ENCODE measurements around the gene ZYG11A. TPM values are rescaled to one million over a fixed set of nuclear protein-coding genes. Genes with fewer than 3 reads are reported as not detected.

The ZYG11A gene
- polyA plus RNA-seq, 2 of the 4 experiments (the other 2 are of a cell fraction): 2.6 to 4.8 TPM

DNA sequence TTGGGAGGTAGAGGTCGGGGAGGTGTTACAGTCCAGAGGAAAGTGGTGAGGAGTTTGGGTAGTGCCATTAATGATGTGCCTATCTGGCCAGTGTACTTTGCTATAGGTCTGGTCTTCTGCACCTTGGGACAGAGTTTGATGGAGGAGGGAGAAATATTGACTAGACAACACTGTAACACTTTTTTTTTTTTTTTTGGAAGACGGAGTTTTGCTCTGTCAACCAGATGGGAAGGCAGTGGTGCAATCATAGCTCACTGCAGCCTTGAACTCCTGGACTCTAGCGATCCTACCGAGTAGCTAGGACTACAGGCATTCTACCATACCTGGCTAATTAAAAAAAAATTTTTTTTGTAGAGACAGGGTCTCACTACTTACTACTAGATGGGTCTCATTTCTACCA lies 86.5 kb downstream of the ZYG11A start:
- FAIRE-seq: no peak
- Histone ChIP-seq H3K27ac (no peak overlapping the region), H3K4me3 (no peak overlapping the region), H3K4me2 (no peak overlapping the region), H3K9me3 (no peaks in the 10 kb centered on the region), H3K4me1 (peaks cover 6% of the 10 kb centered on the region; the same call in 1 of the 3 replicates)
- no peak for ATAC-seq
- TF ChIP-seq HOXB5 (CRISPR knock-in tag; IDR thresholded peaks at IDR 0.05) (no peak), CBX8 (IDR thresholded peaks at IDR 0.05) (no peak), ESRRA (IDR thresholded peaks at IDR 0.05; ENCODE audit: borderline replicate concordance, low read length) (no peak), TFCP2L1 (CRISPR knock-in tag; IDR thresholded peaks at IDR 0.05) (no peak), RARB (CRISPR knock-in tag; IDR thresholded peaks at IDR 0.05) (no peak), ZNF302 (CRISPR knock-in tag; IDR thresholded peaks at IDR 0.05) (no peak), KDM1A (IDR thresholded peaks at IDR 0.05; ENCODE audit: low read depth) (no peak), EHMT2 (IDR thresholded peaks at IDR 0.05; ENCODE audit: low read depth) (no peak), RFX5 (IDR thresholded peaks at IDR 0.05) (no peak), RCOR1 (IDR thresholded peaks at IDR 0.05; ENCODE audit: low read depth, low read length) (no peak), TP53 (CRISPR knock-in tag; IDR thresholded peaks at IDR 0.05) (no peak), HEYL (CRISPR knock-in tag; IDR thresholded peaks at IDR 0.05) (no peak), GATA3 (IDR thresholded peaks at IDR 0.05; ENCODE audit: borderline replicate concordance) (no peak), RAD21 (conservative IDR thresholded peaks at IDR 0.05 in 1 of 2, IDR thresholded peaks at IDR 0.05 in 1 of 2) (no peak), ZFP36 (IDR thresholded peaks at IDR 0.05; ENCODE audit: borderline replicate concordance, partially characterized antibody) (no peak), SMC3 (IDR thresholded peaks at IDR 0.05) (no peak), HOXA7 (CRISPR knock-in tag; IDR thresholded peaks at IDR 0.05) (no peak)
- TF ChIP-seq, protein P1, sequence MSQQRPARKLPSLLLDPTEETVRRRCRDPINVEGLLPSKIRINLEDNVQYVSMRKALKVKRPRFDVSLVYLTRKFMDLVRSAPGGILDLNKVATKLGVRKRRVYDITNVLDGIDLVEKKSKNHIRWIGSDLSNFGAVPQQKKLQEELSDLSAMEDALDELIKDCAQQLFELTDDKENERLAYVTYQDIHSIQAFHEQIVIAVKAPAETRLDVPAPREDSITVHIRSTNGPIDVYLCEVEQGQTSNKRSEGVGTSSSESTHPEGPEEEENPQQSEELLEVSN (IDR thresholded peaks at IDR 0.05; ENCODE audit: borderline replicate concordance, low read depth): no peak
- TF ChIP-seq, protein P2, sequence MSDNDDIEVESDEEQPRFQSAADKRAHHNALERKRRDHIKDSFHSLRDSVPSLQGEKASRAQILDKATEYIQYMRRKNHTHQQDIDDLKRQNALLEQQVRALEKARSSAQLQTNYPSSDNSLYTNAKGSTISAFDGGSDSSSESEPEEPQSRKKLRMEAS (IDR thresholded peaks at IDR 0.05): no peak
- WGBS (ENCODE audit: missing lambda C conversion rate): 92% methylated on average over 4 of the region's 4 CpGs
- DNase-seq (ENCODE audit: low read depth in 1 of 2, low spot score in 1 of 2): no peak
- ChIA-PET POLR2A (no interaction called here), CTCF (no interaction called here)

DNA sequence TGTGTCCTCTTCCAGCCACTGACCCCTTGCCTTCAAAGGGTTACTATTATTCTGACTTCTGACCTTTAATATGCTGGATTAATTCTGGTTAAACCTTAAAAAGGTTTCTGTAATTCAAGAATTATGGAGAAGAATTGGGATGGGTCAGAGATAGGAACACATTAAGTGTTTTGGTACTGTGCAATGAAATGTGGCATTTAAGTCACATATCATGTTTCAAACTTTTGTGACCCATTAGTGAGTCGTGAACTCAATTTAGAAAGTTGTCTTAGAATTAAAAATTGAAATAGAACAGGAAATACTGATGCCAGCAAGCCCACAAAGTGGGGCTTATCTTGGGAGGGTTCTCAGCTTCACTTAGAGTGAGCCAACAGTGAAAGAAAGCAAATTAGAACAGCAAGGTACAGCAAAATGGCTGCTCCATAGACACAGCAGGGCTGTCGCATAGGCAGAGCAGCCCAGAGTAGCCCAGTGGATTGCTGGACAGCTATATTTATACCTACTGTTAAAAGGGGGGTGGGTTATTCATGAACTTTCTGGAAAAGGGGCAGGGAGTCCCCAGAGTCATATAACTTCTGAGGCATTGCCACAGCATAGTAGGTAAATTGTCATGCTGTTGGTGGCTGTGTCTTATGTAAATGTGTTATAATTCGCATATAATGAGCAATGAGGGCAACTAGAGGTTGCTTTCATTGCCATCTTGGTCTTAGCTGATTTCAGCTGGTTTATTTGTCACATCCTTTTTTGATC lies 95.0 kb downstream of the ZYG11A start:
- CTCF ChIA-PET: interaction anchor here (1.0 kb wide), 1 partner anchor 10 kb away, joined by 4 read pairs; the partner anchor contains the start of gene SCP2
- TF ChIP-seq EP300 (IDR thresholded peaks at IDR 0.05): no peak
- TF ChIP-seq RNF2 (IDR thresholded peaks at IDR 0.05; ENCODE audit: borderline replicate concordance, low read depth): no peak
- no peak for TF ChIP-seq HEYL (CRISPR knock-in tag; IDR thresholded peaks at IDR 0.05)
- TF ChIP-seq PHF8 (IDR thresholded peaks at IDR 0.05; ENCODE audit: borderline replicate concordance, low read depth): no peak
- TF ChIP-seq EHMT2 (IDR thresholded peaks at IDR 0.05; ENCODE audit: low read depth): no peak
- TF ChIP-seq, protein P3, sequence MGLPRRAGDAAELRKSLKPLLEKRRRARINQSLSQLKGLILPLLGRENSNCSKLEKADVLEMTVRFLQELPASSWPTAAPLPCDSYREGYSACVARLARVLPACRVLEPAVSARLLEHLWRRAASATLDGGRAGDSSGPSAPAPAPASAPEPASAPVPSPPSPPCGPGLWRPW (IDR thresholded peaks at IDR 0.05): no peak
- DNase-seq (ENCODE audit: low read depth in 1 of 2, low spot score in 1 of 2) (no peak), ATAC-seq (no peak), FAIRE-seq (no peak)
- POLR2A ChIA-PET: no interaction called here
- H3K27ac ChIP-seq: no peak overlapping the region
- no peaks in the 10 kb centered on the region for H3K9me3 ChIP-seq
- H3K4me2 ChIP-seq: no peak overlapping the region
- WGBS (ENCODE audit: missing lambda C conversion rate): 89% methylated on average over 3 of the region's 3 CpGs
- H3K4me3 ChIP-seq: no peak overlapping the region
- H3K4me1 ChIP-seq: no peaks in the 10 kb centered on the region

DNA sequence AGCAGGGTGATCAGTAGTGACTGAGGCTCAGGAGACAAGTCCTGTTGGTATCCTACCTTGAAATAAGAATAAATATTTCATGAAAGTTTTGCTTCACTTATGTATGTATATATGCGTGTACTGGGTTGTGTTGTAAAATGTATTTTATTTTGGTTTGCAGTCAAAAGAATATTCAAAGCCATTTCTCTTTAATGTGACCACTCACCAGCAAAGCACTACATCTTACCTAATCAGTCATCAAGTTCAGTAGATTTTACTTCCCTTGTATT lies 95.6 kb downstream of the ZYG11A start:
- no peak for ATAC-seq
- no peak overlapping the region for H3K27ac ChIP-seq
- no peaks in the 10 kb centered on the region for H3K4me1 ChIP-seq
- no peak overlapping the region for H3K4me2 ChIP-seq
- no peak overlapping the region for H3K4me3 ChIP-seq
- TF ChIP-seq, protein P4, sequence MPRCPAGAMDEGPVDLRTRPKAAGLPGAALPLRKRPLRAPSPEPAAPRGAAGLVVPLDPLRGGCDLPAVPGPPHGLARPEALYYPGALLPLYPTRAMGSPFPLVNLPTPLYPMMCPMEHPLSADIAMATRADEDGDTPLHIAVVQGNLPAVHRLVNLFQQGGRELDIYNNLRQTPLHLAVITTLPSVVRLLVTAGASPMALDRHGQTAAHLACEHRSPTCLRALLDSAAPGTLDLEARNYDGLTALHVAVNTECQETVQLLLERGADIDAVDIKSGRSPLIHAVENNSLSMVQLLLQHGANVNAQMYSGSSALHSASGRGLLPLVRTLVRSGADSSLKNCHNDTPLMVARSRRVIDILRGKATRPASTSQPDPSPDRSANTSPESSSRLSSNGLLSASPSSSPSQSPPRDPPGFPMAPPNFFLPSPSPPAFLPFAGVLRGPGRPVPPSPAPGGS (IDR thresholded peaks at IDR 0.05): no peak
- TF ChIP-seq, protein P5, sequence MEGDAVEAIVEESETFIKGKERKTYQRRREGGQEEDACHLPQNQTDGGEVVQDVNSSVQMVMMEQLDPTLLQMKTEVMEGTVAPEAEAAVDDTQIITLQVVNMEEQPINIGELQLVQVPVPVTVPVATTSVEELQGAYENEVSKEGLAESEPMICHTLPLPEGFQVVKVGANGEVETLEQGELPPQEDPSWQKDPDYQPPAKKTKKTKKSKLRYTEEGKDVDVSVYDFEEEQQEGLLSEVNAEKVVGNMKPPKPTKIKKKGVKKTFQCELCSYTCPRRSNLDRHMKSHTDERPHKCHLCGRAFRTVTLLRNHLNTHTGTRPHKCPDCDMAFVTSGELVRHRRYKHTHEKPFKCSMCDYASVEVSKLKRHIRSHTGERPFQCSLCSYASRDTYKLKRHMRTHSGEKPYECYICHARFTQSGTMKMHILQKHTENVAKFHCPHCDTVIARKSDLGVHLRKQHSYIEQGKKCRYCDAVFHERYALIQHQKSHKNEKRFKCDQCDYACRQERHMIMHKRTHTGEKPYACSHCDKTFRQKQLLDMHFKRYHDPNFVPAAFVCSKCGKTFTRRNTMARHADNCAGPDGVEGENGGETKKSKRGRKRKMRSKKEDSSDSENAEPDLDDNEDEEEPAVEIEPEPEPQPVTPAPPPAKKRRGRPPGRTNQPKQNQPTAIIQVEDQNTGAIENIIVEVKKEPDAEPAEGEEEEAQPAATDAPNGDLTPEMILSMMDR (IDR thresholded peaks at IDR 0.05): no peak
- TF ChIP-seq ZNF302 (CRISPR knock-in tag; IDR thresholded peaks at IDR 0.05): no peak
- no peak for TF ChIP-seq KDM5A (IDR thresholded peaks at IDR 0.05)
- TF ChIP-seq POLR2A (IDR thresholded peaks at IDR 0.05; ENCODE audit: low read length): no peak
- no peak for TF ChIP-seq HDAC2 (IDR thresholded peaks at IDR 0.05)
- no peak for DNase-seq (ENCODE audit: low read depth in 1 of 2, low spot score in 1 of 2)
- no peak for FAIRE-seq
- WGBS (ENCODE audit: missing lambda C conversion rate): 97% methylated on average over 1 of the region's 1 CpG
- POLR2A ChIA-PET: no interaction called here
- CTCF ChIA-PET: interaction anchor here (1.0 kb wide), 1 partner anchor 11 kb away, joined by 4 read pairs; the partner anchor contains the start of gene SCP2
- no peaks in the 10 kb centered on the region for H3K9me3 ChIP-seq

Measured in A549 (cell line).